ENCODE data around the gene CASZ1. TPM values are rescaled to one million over a fixed set of nuclear protein-coding genes. Genes with fewer than 3 reads are reported as not detected.

The CASZ1 gene
- total RNA-seq, 1 experiment from 2014 or later: 3.9 TPM

- Histone ChIP-seq H3K79me1 (ENCODE audit: insufficient read depth, low read depth, low read length, poor library complexity, severe bottlenecking) (no peaks in the 10 kb centered on the region), H3K4me2 (ENCODE audit: insufficient read depth, insufficient read length, low read length) (no peak overlapping the region), H4K8ac (replicated peaks; ENCODE audit: insufficient read length, low read depth, low read length) (no peak overlapping the region), H4K91ac (ENCODE audit: insufficient read length, low read depth, low read length) (no peak overlapping the region), H3K18ac (ENCODE audit: insufficient read length, low read depth, low read length) (no peak overlapping the region), H3K23me2 (ENCODE audit: insufficient read length, low read depth, low read length, poor library complexity, severe bottlenecking) (peaks cover 2% of the 10 kb centered on the region), H3K9ac (ENCODE audit: extremely low read depth, insufficient read length, low read length) (no peak overlapping the region), H3K23ac (ENCODE audit: insufficient read length, low read depth, low read length) (no peak overlapping the region), H2AFZ (ENCODE audit: low read length) (no peak overlapping the region), H3K4ac (ENCODE audit: low read depth, low read length) (no peak overlapping the region), H3K14ac (ENCODE audit: insufficient read depth, low read length) (no peak overlapping the region), H4K5ac (ENCODE audit: insufficient read length, low read depth, low read length) (no peak overlapping the region), H2AK5ac (ENCODE audit: insufficient read length, low read length) (no peak overlapping the region), H3K56ac (ENCODE audit: insufficient read length, low read depth, low read length) (no peak overlapping the region), H3T11ph (ENCODE audit: low read length) (no peak overlapping the region), H3K27ac (ENCODE audit: insufficient read length, low read depth, low read length) (no peak overlapping the region), H2BK15ac (ENCODE audit: low read depth, low read length) (no peak overlapping the region), H3K9me3 (ENCODE audit: control insufficient read depth, low read depth, low read length) (no peaks in the 10 kb centered on the region), H2BK120ac (ENCODE audit: low read depth, low read length, poor library complexity, severe bottlenecking) (no peak overlapping the region), H4K20me1 (ENCODE audit: control insufficient read depth, insufficient read depth, insufficient read length) (no peaks in the 10 kb centered on the region), H3K4me1 (ENCODE audit: insufficient read depth, low read length) (no peaks in the 10 kb centered on the region), H2BK12ac (ENCODE audit: insufficient read length, low read depth, low read length) (no peak overlapping the region), H2BK20ac (ENCODE audit: low read depth, low read length, poor library complexity, severe bottlenecking) (no peak overlapping the region), H3K79me2 (ENCODE audit: insufficient read depth, low read length) (no peaks in the 10 kb centered on the region), H2BK5ac (ENCODE audit: insufficient read length, low read length) (no peak overlapping the region), H3K27me3 (ENCODE audit: insufficient read depth, low read length) (no peaks in the 10 kb centered on the region)
- H3K4me3 Mint-ChIP-seq: peak overlapping the region; percentile 73 to 88; a peak in 4 of 5 replicates
- peaks cover 29% of the 10 kb centered on the region for H3K27me3 Mint-ChIP-seq (ENCODE audit: low read depth)
- peak; percentile 46; the same call in 2 of the 3 replicates for TF ChIP-seq CTCF (conservative IDR thresholded peaks at IDR 0.05)
- no peak overlapping the region for H3K27ac Mint-ChIP-seq
- H3K36me3 Mint-ChIP-seq (ENCODE audit: insufficient read depth in 1 of 3, low read depth in 3 of 3): no peaks in the 10 kb centered on the region
- DNase-seq: no peak
- H3K9me3 Mint-ChIP-seq: no peaks in the 10 kb centered on the region
- H3K4me1 Mint-ChIP-seq: peaks cover 11 to 20% of the 10 kb centered on the region in 2 experiments
- WGBS (ENCODE audit: extremely low coverage, insufficient read length, low lambda C conversion rate): no CpG with 5 or more reads among the region's 13 CpGs
Observed at GRCh38 chr1:10692401-10693021, 103.9 kb downstream of the CASZ1 start.

Data from H9 (cell line).